ENCODE results near the gene TM7SF3.
"Not testable (repeated sequence)": the region's sequence is repeated elsewhere in the genome, so short reads cannot be mapped to it uniquely, and the experiment has no call there.

The TM7SF3 gene

DNA sequence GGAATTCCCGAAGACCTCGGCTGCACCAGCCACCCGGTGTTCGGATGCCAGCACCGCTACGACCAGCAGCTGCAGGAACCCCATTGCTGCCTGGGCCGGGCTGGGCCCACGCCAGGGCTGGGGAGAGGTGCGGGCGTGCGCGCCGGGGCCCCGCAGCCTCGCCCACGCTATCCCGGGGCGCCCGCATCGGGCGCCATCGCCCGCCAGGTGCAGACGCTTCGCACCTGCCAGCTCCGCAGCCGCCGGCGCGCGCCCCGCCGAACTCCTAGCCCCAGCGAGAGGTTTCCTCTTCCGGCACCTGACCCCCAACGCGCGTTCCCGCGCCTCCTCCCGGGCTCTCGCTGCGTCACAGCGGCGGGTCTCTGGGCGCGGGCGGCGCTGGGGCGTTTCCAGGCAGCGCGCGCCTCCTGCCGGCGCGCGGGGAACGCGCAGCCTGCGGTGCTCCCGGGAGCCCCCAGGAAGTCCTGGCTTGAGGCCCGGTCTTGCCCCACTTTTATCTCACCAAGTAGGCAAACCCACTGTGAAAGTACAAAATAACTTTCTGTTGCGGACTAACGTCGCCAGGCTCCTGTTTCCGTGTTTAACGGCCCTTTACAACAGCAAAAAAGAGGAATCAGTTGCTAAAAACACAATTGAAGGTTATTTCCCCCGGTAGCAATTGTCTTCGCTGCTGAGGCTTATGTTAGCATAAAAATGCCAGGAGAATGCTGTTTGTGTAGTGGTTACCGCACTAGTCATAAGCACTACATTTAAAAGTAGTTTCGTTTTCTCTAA, at the start of gene TM7SF3:
TSS of gene TM7SF3 (minus strand) at position 300 of the 774 bp plus-strand sequence. CDS start at position 84, 216 bp downstream.
- DNase-seq: peak; percentile 85

DNA sequence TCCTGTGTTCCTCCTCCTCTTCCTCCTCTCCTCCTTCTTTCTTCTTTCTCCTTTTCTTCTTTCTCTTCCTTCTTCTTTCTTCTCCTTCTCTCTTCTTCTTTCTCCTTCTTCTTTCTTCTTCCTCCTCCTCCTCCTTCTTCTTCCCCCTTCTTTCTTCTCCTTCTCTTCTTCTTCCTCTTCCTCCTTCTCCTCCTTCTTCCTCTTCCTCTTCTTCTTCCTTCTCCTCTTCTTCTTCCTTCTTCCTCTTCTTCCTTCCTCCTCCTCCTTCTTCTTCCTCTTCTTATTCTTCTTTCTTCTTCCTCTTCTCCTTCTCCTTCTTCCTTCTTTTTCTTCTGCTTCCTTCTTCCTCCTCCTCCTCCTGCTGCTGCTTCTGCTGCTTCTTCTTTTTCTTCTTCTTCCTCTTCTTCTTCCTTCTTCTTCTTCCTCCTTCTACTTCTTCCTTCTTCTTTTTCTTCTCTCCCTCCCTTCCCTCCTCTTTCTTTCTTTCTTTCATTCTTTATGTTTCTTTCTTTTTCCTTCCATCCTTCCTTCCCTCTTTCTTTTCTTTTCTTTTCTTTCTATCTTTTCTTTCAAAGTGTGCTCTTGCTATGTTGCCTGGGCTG, 49.2 kb upstream of the TM7SF3 start:
- no peak for DNase-seq

- no peak for DNase-seq
Measured at GRCh38 chr12:27061317-27061716, 47.1 kb upstream of the TM7SF3 start.

- no peak for DNase-seq
Measured at GRCh38 chr12:27060740-27061139, 46.6 kb upstream of the TM7SF3 start.

DNA sequence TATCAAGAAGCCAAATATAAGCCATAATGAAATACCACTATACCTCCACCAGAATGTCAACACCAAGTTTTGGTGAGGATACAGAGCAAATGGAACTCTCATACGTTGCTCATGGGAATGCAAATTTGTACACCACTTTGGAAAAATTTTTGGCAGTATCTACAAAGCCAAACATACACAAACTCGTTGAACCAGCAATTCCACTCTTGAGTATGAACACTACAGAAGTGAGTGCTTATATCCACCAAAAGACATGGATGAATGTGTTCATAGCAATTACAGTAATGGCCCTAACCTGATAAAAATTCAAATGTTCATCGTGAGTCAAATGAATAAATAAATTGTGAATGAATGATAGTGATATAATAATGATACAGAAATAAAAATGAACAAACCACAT, 43.4 kb upstream of the TM7SF3 start:
- no peak for DNase-seq

GRCh38 chr12:27055966-27056365, 41.8 kb upstream of the TM7SF3 start:
- no peak for DNase-seq

DNA sequence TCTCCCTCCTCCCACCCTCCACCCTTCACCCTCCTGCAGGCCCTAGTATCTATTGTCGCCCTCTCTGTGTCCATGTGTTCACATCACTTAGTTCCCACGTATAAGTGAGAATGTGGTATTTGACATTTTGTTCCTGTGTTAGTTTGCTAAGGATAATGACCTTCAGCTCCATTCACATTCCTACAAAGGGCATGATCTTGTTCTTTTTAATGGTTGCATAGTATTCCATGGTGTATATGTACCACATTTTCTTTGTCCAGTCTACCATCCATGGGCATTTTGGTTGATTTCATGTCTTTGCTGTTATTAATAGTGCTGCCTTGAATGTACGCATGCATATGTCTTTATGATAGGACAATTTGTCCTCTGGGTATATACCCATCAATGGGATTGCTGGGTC, 38.6 kb upstream of the TM7SF3 start:
- no peak for DNase-seq

- no peak for DNase-seq
Measured at GRCh38 chr12:27052176-27052575, 38.0 kb upstream of the TM7SF3 start.

- no peak for DNase-seq
Measured at GRCh38 chr12:27048822-27049752, 34.9 kb upstream of the TM7SF3 start.

DNA sequence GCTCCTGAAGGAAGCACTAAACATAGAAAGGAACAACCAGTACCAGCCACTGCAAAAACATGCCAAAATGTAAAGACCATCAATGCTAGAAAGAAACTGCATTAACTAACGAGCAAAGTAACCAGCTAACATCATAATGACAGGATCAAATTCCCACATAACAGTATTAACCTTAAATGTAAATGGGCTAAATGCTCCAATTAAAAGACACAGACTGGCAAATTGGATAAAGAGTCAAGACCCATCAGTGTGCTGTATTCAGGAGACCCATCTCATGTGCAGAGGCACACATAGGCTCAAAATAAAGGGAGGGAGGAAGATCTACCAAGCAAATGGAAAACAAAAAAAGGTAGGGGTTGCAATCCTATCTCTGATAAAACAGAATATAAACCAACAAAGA, 27.8 kb upstream of the TM7SF3 start:
- DNase-seq: not testable (repeated sequence)

DNA sequence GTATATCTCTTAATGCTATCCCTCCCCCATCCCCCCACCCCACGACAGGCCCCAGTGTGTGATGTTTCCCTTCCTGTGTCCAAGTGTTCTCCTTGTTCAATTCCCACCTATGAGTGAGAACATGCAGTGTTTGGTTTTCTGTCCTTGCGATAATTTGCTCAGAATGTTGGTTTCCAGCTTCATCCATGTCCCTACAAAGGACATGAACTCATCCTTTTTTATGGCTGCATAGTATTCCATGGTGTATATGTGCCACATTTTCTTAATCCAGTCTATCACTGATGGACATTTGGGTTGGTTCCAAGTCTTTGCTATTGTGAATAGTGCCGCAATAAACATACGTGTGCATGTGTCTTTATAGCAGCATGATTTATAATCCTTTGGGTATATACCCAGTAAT, 26.5 kb upstream of the TM7SF3 start:
- DNase-seq: not testable (repeated sequence)

DNA sequence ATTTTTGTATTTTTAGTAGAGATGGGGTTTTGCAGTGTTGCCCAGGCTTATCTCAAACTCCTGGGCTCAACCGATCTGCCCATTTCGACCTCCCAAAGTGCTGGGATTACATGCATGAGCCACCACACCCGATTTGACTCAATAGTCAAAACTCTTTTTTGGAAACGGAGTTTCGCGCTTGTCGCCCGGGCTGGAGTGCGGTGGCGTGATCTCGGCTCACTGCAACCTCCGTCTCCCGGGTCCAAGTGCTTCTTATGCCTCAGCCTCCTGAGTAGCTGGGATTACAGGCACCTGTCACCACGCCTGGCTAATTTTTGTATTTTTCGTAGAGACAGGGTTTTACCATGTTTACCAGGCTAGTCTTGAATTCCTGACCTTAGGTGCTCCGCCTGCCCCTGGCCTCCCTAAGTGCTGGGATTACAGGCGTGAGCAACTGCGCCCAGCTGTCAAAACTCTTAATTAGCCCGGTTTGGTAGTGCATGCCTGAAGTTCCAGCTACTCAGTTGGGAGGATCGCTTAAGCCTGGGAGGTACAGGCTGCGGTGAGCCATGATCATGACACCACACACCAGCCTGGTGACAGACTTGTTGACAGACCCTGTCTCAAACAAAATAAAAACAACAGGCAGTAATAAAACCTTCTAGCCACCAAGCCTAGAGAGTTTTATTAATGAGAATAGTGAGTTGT, 20.6 kb upstream of the TM7SF3 start:
- DNase-seq: no peak

- DNase-seq: no peak
Measured at GRCh38 chr12:27032679-27033078, 18.5 kb upstream of the TM7SF3 start.

DNA sequence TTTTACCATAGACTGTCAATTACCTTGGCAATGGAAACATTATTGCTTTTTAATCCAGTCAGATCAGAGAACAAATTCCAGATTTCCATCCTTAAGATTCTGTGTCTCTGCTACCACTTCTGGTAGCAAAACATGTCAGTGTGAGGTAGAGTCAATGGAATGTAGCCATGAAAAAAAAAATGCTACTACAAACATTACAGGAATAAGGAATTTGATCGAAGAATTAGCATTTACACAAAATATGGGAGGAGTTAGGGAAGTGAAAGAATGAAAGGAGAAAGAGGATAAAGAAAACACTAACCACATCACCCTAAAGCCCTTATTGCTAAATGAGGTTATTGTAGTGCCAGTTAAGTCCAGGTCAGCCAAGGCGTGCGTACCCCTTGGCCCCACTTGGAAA, 17.3 kb upstream of the TM7SF3 start:
- DNase-seq: no peak

- DNase-seq: no peak
Measured at GRCh38 chr12:27026257-27026656, 12.1 kb upstream of the TM7SF3 start.

- DNase-seq: no peak
Measured at GRCh38 chr12:27025116-27025515, 10.9 kb upstream of the TM7SF3 start.

- DNase-seq: no peak
Measured at GRCh38 chr12:27024291-27024690, 10.1 kb upstream of the TM7SF3 start.

GRCh38 chr12:27020761-27021160, 6.6 kb upstream of the TM7SF3 start:
- no peak for DNase-seq

- no peak for DNase-seq
Measured at GRCh38 chr12:27018037-27018436, 3.9 kb upstream of the TM7SF3 start.

GRCh38 chr12:27017163-27017823, 3.1 kb upstream of the TM7SF3 start:
- not testable (repeated sequence) for DNase-seq

DNA sequence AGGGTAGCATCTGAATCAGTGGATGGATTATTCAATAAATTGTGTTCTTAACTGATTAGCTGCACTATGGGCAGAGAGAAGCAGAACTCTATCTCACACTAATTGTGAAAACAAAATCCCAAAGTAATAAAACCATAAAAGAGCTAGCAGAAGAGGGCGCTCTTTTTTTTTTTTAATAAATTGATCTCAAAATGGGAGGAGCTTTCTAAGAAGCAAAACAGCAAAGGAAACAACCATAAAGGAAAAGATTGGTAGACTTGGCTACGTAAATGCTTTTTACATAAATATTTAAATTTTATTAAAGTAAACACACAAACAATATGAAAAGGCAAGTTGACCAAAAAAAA, 1.5 kb upstream of the TM7SF3 start:
- no peak for DNase-seq
